Activated CD4-positive, alpha-beta memory T cell treated with anti-CD3 and anti-CD28 coated beads for 36 hours (primary cell): Measurements from ENCODE around the gene ABCA13. TPM values are rescaled to one million over a fixed set of nuclear protein-coding genes. Genes with fewer than 3 reads are reported as not detected.

Source experiments
- CTCF ChIA-PET: fragments of 350-600 bp; sonication (Branson Sonifier 250); formaldehyde crosslinking; loops from one replicate; lab custom pipeline; 2021; ENCODE audit warnings: antibody characterized with exemption, inconsistent platforms; lab: Charles Lee
- POLR2A ChIA-PET: fragments of 350-600 bp; sonication (Branson Sonifier 250); formaldehyde crosslinking; loops from one replicate; lab custom pipeline; 2021; ENCODE audit warnings: antibody characterized with exemption; lab: Charles Lee
- DNase-seq: peaks from one replicate; pipeline ENCODE4 v3.0.0-alpha.2; 2020
- H3K27ac Mint-ChIP-seq: one replicate; pipeline ENCODE4 v1.8.0; 2021; ENCODE audit warnings: mixed read lengths
- H3K27me3 Mint-ChIP-seq: one replicate; pipeline ENCODE4 v1.8.0; 2021; ENCODE audit warnings: mixed read lengths
- H3K36me3 Mint-ChIP-seq: one replicate; pipeline ENCODE4 v1.8.0; 2021; ENCODE audit warnings: mixed read lengths
- H3K4me1 Mint-ChIP-seq: one replicate; pipeline ENCODE4 v1.8.0; 2021; ENCODE audit warnings: low read depth, mixed read lengths
- H3K4me3 Mint-ChIP-seq: one replicate; pipeline ENCODE4 v1.8.0; 2021; ENCODE audit warnings: mild to moderate bottlenecking, mixed read lengths
- H3K9me3 Mint-ChIP-seq: one replicate; pipeline ENCODE4 v1.8.0; 2021; ENCODE audit warnings: mixed read lengths
- intact Hi-C: fragments of 100-400 bp; cut with micrococcal nuclease; formaldehyde crosslinking; loops from one replicate; pipeline ENCODE4 v1.15.1; 2023
- total RNA-seq, 2 experiments: library from RNA; stranded (reverse); gene quantifications; one replicate each; pipeline ENCODE4 v1.2.3, GENCODE V29; 2021

Gene ABCA13
- total RNA-seq, 2 experiments from 2014 or later: not detected

DNA sequence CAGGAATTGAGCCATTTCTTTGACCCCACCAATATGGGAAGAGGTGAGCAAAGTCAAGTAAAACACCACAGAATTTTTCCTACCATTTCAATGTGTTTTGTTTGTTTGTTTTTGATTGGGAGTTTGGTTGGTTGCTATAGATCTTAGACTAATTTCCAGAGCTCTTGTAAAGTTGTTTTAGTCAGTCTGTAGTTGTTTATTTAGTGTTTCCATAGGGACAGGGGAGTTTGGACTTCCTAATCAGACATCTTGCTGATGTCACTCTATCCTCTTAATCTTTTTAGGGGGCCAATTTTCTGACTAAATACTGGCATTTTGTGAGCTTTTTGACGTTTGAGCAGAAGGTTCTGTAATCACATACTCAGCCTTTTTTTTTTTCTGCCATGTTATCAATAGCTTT lies 266.9 kb downstream of the ABCA13 start:
- H3K27me3 Mint-ChIP-seq: no peaks in the 10 kb centered on the region
- intact Hi-C loops: no loop called here
- H3K4me3 Mint-ChIP-seq: no peak overlapping the region
- no peaks in the 10 kb centered on the region for H3K36me3 Mint-ChIP-seq
- ChIA-PET CTCF (no interaction called here), POLR2A (no interaction called here)
- peaks cover 2% of the 10 kb centered on the region for H3K9me3 Mint-ChIP-seq
- no peaks in the 10 kb centered on the region for H3K4me1 Mint-ChIP-seq
- no peak for DNase-seq
- no peak overlapping the region for H3K27ac Mint-ChIP-seq

DNA sequence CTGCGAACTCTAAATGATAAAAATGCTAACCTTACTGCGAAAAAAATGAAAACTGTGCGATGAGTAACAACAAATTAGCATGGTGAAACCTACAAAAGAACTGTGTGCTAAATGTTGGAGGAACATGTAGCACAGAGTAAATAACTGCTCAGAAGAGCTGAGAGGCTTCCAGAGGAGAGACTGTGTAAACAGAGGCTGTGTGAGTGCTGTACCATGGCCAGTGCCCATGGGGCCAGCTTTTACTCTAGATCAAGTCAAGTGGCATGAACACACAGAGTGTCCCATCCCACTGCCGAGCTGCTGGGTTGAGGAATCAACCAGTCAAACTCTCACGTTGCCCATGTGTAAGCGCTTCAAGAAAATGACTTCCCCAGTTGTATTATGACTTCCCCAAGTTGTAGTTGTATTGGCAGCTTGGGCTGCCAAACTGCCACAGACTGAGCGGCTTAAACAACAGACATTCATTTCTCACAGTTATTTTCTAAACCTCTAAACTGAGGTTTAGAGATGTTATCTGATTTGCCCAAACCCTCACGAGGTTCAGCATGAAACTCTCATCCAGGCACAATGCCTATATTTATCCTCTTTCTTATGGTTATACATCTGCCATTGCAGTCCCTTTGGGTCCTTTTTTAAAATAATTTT lies 270.7 kb downstream of the ABCA13 start:
- POLR2A ChIA-PET: interaction anchor here (0.6 kb wide), 1 partner anchor 289 kb away, joined by 4 read pairs; no protein-coding TSS in a partner anchor
- H3K4me1 Mint-ChIP-seq: no peaks in the 10 kb centered on the region
- H3K27me3 Mint-ChIP-seq: no peaks in the 10 kb centered on the region
- no peak for DNase-seq
- intact Hi-C loops: no loop called here
- H3K9me3 Mint-ChIP-seq: peaks cover 9% of the 10 kb centered on the region
- no peak overlapping the region for H3K27ac Mint-ChIP-seq
- H3K4me3 Mint-ChIP-seq: no peak overlapping the region
- H3K36me3 Mint-ChIP-seq: no peaks in the 10 kb centered on the region
- CTCF ChIA-PET: no interaction called here

DNA sequence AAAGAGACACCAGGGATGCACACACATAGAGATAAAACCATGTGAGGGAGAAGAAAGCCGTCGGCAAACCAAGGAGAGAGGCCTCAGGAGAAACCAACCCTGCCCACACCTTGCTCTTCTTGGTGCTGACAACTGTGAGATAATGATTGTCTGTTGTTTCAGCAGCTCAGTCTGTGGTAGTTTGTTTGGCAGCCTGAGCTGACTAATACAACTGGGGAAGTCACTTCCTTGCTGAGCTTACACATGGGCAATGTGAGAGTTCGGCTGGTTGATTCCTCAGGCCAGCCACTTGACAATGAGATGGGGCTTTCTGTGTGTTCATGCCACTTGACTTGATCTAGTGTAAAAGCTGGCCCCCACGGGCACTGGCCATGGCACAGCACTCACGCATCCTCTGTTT lies 271.8 kb downstream of the ABCA13 start:
- Mint-ChIP-seq H3K27ac (no peak overlapping the region), H3K27me3 (no peaks in the 10 kb centered on the region), H3K36me3 (no peaks in the 10 kb centered on the region), H3K9me3 (peaks cover 9% of the 10 kb centered on the region), H3K4me3 (no peak overlapping the region), H3K4me1 (no peaks in the 10 kb centered on the region)
- ChIA-PET POLR2A (no interaction called here), CTCF (no interaction called here)
- intact Hi-C loops: no loop called here
- DNase-seq: no peak

DNA sequence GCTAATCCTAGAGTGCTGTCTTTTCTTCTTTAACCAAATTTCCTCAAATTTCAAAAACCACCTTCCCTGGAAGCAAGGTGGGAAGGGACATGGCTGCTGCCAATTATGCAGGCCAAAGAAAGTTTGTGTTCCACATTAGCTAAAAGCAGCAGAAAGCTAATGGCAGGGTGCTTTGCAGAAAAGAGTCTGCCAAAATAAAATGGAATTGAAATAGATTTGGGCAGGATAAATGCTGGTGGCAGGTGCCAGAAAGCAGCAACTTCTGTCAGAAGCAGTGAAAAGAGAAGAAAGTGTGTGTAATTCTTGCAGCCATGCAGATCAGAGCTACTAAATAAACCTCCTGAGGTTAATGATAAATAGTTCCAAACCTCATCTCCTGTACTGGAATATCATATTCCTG lies 275.5 kb downstream of the ABCA13 start:
- Mint-ChIP-seq H3K27me3 (no peaks in the 10 kb centered on the region), H3K36me3 (no peaks in the 10 kb centered on the region), H3K9me3 (peaks cover 9% of the 10 kb centered on the region), H3K4me3 (no peak overlapping the region), H3K4me1 (no peaks in the 10 kb centered on the region), H3K27ac (no peak overlapping the region)
- POLR2A ChIA-PET: no interaction called here
- CTCF ChIA-PET: no interaction called here
- DNase-seq: no peak
- intact Hi-C loops: no loop called here

DNA sequence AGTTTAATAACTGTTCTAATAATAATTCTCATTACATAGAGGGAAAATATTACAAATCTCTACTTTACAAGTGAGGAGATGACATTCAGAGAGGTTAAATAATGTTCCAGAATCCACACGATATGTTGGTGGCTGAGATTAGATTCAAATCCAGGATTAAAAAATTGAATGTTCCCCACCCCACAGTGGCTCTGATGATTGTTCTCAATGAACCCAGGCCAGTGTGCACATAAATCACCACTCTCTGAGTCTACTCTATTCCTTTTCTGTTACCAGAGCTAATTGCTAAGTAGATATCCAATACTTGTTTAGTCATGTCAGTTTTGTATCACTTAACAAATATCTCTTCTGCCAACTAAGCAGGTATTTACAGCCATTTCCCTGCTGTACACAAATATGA lies 281.0 kb downstream of the ABCA13 start:
- ChIA-PET CTCF (no interaction called here), POLR2A (no interaction called here)
- no peak for DNase-seq
- H3K27ac Mint-ChIP-seq: no peak overlapping the region
- intact Hi-C loops: no loop called here
- H3K9me3 Mint-ChIP-seq: no peaks in the 10 kb centered on the region
- no peak overlapping the region for H3K4me3 Mint-ChIP-seq
- H3K4me1 Mint-ChIP-seq: no peaks in the 10 kb centered on the region
- no peaks in the 10 kb centered on the region for H3K27me3 Mint-ChIP-seq
- H3K36me3 Mint-ChIP-seq: no peaks in the 10 kb centered on the region

DNA sequence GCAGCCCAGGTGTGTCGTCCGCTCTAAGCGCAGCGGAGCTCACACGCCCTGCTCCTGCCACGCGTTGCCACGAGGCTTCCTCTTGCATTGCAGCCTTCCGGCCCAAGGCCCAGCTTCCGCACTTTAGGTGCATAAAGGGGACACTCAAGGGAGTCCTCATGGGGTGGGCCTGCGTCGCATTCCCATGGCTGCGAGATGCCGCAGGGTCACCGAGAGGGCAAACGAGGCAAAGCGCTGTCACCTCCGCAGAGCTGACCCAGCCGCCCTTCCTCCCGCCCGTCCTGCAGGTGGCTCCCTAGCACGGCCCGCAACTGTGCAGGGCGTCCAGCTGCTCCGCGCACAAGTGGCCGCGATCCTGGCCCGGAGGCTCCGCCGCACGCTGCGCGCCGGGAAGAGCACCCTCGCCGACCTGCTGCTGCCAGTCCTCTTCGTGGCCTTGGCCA lies 283.5 kb downstream of the ABCA13 start:
- H3K9me3 Mint-ChIP-seq: no peaks in the 10 kb centered on the region
- H3K36me3 Mint-ChIP-seq: no peaks in the 10 kb centered on the region
- CTCF ChIA-PET: no interaction called here
- intact Hi-C loops: no loop called here
- DNase-seq: no peak
- POLR2A ChIA-PET: no interaction called here
- H3K4me1 Mint-ChIP-seq: no peaks in the 10 kb centered on the region
- H3K27ac Mint-ChIP-seq: no peak overlapping the region
- H3K27me3 Mint-ChIP-seq: no peaks in the 10 kb centered on the region
- H3K4me3 Mint-ChIP-seq: no peak overlapping the region

DNA sequence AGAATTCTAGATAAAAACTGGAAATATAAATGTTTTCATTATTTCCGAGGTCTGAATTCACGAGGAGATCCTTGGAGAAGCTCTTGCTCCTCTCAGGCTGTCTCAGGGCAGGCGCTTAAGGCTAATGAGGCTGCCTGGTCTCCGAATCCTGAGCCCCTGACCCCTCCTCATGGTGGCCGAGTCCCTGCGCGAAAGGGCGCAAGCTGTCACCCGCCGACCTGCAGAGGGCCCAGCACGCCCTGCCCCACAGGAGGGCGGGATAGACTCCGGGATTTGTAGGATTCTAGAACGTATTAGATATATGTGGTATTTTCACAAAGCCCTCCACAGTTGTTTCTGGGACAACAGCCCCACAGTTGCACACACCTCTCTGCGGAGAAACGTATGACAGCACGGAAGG lies 284.1 kb downstream of the ABCA13 start:
- H3K9me3 Mint-ChIP-seq: no peaks in the 10 kb centered on the region
- H3K27ac Mint-ChIP-seq: no peak overlapping the region
- H3K36me3 Mint-ChIP-seq: no peaks in the 10 kb centered on the region
- H3K4me1 Mint-ChIP-seq: no peaks in the 10 kb centered on the region
- POLR2A ChIA-PET: no interaction called here
- no peak for DNase-seq
- intact Hi-C loops: no loop called here
- H3K27me3 Mint-ChIP-seq: no peaks in the 10 kb centered on the region
- no peak overlapping the region for H3K4me3 Mint-ChIP-seq
- CTCF ChIA-PET: no interaction called here

DNA sequence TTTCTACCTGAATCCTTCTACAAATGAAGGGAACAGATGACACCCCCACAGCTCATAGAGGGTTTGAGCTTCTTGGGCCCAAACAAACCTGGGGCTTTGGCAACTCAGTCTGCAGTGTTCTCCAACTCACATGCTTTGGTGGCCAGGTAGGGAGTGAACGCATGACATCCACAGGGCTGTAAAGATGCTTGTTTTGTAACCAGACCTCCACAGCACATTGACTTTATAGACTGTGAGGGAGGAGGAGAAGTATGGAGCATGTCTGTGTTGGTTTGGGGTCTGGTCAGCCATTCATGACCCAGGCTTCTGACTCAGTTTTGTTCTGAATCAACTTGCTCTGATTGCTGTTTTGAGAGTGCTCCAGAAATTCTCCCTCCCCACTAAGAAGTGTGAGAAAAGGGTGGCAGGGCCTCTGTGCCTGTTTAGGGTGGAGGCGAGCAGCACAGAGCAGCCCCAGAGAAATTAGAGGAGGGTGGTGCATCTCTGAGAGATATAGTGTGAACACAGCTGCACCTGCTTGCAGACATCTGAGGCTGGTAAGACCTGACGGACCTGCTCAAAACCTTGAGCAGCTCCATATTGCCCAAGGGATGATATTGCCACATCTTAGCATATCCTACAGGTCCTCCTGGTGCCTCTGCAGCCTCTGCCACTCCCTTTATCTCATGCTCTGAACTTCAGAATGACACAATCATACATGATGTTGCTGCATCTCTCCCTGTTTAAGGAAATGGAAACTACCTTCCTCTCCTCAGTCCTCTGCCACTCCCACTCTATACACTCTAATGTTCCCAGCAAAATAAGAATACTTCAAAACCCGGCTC lies 287.7 kb downstream of the ABCA13 start:
- Mint-ChIP-seq H3K36me3 (no peaks in the 10 kb centered on the region), H3K4me3 (no peak overlapping the region), H3K9me3 (no peaks in the 10 kb centered on the region), H3K27me3 (no peaks in the 10 kb centered on the region), H3K4me1 (no peaks in the 10 kb centered on the region), H3K27ac (no peak overlapping the region)
- intact Hi-C loops: no loop called here
- CTCF ChIA-PET: no interaction called here
- no peak for DNase-seq
- POLR2A ChIA-PET: no interaction called here

DNA sequence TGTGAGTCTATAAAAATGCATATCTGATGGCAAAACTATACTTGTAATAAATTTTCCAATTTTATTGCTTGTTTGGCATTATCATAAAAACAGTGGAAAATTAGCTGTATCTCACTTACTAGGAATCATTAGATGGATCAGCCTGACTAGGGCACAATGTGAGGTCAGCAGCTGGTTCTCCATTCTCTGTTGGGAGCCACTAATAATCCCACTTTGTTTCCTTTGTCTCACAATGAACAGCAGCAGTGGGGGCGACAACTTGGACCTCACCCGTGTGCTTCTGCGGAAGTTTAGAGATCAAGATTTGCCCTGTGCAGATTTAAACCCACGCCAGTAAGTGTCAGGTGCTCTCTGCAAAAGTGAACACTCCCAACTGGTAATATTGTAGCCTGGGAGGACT lies 295.5 kb downstream of the ABCA13 start:
- no peaks in the 10 kb centered on the region for H3K36me3 Mint-ChIP-seq
- intact Hi-C loops: no loop called here
- no peaks in the 10 kb centered on the region for H3K27me3 Mint-ChIP-seq
- POLR2A ChIA-PET: no interaction called here
- no peak overlapping the region for H3K4me3 Mint-ChIP-seq
- no peaks in the 10 kb centered on the region for H3K4me1 Mint-ChIP-seq
- CTCF ChIA-PET: no interaction called here
- no peak overlapping the region for H3K27ac Mint-ChIP-seq
- no peak for DNase-seq
- no peaks in the 10 kb centered on the region for H3K9me3 Mint-ChIP-seq

DNA sequence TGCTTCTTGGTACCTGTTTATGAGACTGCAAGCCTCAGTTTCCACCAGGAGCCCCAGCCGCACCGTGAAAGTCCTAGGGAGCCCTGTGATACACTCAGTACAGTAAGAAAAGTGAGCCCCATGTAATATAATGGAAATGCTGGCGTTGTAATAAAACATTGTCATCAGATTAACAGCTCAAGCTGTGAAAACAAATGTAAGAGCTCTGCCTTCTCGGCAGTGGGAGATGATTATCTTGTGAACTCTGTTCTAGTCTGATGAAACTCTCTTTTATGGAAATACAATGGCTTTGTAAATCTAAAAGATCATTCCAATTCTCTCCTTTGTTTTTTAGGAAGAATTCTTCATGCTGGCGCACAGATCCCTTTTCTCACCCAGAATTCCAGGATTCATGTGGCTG lies 299.9 kb downstream of the ABCA13 start:
- Mint-ChIP-seq H3K4me1 (no peaks in the 10 kb centered on the region), H3K36me3 (no peaks in the 10 kb centered on the region), H3K27ac (no peak overlapping the region), H3K9me3 (no peaks in the 10 kb centered on the region), H3K4me3 (no peak overlapping the region), H3K27me3 (no peaks in the 10 kb centered on the region)
- ChIA-PET CTCF (no interaction called here), POLR2A (no interaction called here)
- no peak for DNase-seq
- intact Hi-C loops: no loop called here

DNA sequence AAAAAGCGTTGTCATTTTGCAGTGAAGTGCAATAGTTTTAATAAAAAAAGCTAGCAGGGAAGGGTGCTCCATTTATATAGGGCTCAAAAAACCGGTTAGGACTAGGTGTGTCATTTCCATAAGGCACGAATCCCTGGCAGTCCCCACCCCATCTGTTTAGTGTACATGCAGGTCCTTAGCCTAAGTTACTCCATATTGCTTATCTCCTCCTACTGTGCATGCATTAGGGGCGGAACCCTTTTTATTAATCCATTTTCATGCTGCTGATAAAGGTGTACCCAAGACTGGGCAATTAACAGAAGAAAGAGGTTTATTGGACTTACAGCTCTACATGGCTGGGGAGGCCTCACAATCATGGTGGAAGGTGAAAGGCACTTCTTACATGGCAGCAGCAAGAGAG lies 301.4 kb downstream of the ABCA13 start:
- H3K9me3 Mint-ChIP-seq: no peaks in the 10 kb centered on the region
- H3K4me1 Mint-ChIP-seq: no peaks in the 10 kb centered on the region
- H3K4me3 Mint-ChIP-seq: no peak overlapping the region
- ChIA-PET POLR2A (no interaction called here), CTCF (no interaction called here)
- no peak for DNase-seq
- H3K27me3 Mint-ChIP-seq: no peaks in the 10 kb centered on the region
- no peaks in the 10 kb centered on the region for H3K36me3 Mint-ChIP-seq
- intact Hi-C loops: no loop called here
- H3K27ac Mint-ChIP-seq: no peak overlapping the region

DNA sequence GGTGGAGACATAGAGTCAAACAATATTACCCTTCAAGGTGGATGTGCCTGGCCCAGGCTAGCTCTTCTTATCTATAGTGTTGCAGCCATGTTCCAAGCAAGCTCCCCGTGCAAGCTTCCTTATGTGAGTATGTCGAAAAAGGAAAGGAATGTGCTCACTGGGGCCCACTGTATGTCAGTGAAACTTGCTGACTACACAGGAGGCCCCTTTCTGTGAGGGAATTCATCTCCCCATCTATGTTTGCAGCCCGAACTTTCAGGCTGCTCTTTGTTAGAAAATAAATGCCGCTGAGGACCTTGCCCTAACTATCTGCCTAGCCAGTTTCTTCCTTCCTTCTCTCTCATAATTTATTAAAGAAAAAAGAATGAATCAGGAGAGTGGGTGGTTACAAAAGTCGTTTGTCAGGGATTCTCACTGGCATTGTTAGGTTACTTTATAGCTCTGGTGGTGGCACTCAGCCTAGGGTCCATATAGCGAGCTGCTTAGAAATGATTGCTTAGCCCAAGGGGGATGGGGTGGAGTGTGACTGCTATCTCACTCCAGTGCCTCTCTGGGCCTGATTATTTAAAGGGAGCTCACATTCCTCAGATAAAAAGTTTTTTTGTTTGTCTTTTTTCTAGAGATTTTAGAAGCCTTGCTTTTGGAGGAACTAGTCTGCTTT lies 302.1 kb downstream of the ABCA13 start:
- no peak overlapping the region for H3K27ac Mint-ChIP-seq
- H3K9me3 Mint-ChIP-seq: no peaks in the 10 kb centered on the region
- H3K4me1 Mint-ChIP-seq: no peaks in the 10 kb centered on the region
- DNase-seq: no peak
- intact Hi-C loops: no loop called here
- CTCF ChIA-PET: no interaction called here
- H3K4me3 Mint-ChIP-seq: no peak overlapping the region
- POLR2A ChIA-PET: no interaction called here
- no peaks in the 10 kb centered on the region for H3K27me3 Mint-ChIP-seq
- H3K36me3 Mint-ChIP-seq: no peaks in the 10 kb centered on the region
